Neural cell (in vitro differentiated cells): ENCODE data around the gene OSBPL2. TPM values are rescaled to one million over a fixed set of nuclear protein-coding genes. Genes with fewer than 3 reads are reported as not detected.

ENCODE experiments used
- H2AFZ ChIP-seq: fragments of 200-600, 300-800 bp; sonication (generic), shearing (Covaris generic); 2 replicates; pipeline ENCODE4 v1.6.0; 2014; ENCODE audit warnings: low read depth, mild to moderate bottlenecking, antibody characterized with exemption, low read length, moderate library complexity
- H3F3A ChIP-seq: fragments of 200-600 bp; shearing (Covaris generic); 2 replicates; pipeline ENCODE4 v1.6.1; 2016; ENCODE audit warnings: mild to moderate bottlenecking, moderate library complexity, mixed read lengths, antibody characterized with exemption, low read length; ENCODE audit not compliant: insufficient read depth, poor library complexity, severe bottlenecking
- H3K27ac ChIP-seq: fragments of 200-600, 300-800 bp; sonication (generic), shearing (Covaris generic); 2 replicates; pipeline ENCODE4 v1.5.1; 2014; ENCODE audit warnings: mild to moderate bottlenecking, low read length, moderate library complexity
- H3K27me3 ChIP-seq: fragments of 300-800, 200-600 bp; sonication (generic), shearing (Covaris generic); 2 replicates; pipeline ENCODE4 v1.6.0; 2014; ENCODE audit warnings: mild to moderate bottlenecking, low read depth, low read length, moderate library complexity; ENCODE audit not compliant: insufficient read depth
- H3K36me3 ChIP-seq: fragments of 300-800, 200-600 bp; sonication (generic), shearing (Covaris generic); 2 replicates; pipeline ENCODE4 v1.5.1; 2014; ENCODE audit warnings: mild to moderate bottlenecking, antibody characterized with exemption, low read length, moderate library complexity; ENCODE audit not compliant: insufficient read depth
- H3K4me2 ChIP-seq: fragments of 300-800, 200-600 bp; sonication (generic), shearing (Covaris generic); 2 replicates; pipeline ENCODE4 v1.6.0; 2014; ENCODE audit warnings: mild to moderate bottlenecking, low read length
- H3K4me3 ChIP-seq: fragments of 300-800, 200-600 bp; sonication (generic), shearing (Covaris generic); 2 replicates; pipeline ENCODE4 v1.5.1; 2014; ENCODE audit warnings: mild to moderate bottlenecking, low read length, moderate library complexity
- H3K79me2 ChIP-seq: fragments of 200-600 bp; shearing (Covaris generic); replicated peaks from 2 replicates; pipeline ENCODE4 v1.6.0; 2014; ENCODE audit warnings: mild to moderate bottlenecking, low read length, moderate library complexity; ENCODE audit not compliant: insufficient read depth
- H3K9ac ChIP-seq: fragments of 300-800, 200-600 bp; sonication (generic), shearing (Covaris generic); 2 replicates; pipeline ENCODE4 v1.6.1; 2016; ENCODE audit warnings: mild to moderate bottlenecking, low read length, mixed read lengths
- H3K9me2 ChIP-seq: fragments of 200-600 bp; shearing (Covaris generic); 2 replicates; pipeline ENCODE4 v1.6.1; 2016; ENCODE audit warnings: mild to moderate bottlenecking, low read length, mixed read lengths; ENCODE audit not compliant: insufficient read depth
- H3K9me3 ChIP-seq: fragments of 200-600, 300-800 bp; sonication (generic), shearing (Covaris generic); 2 replicates; pipeline ENCODE4 v1.6.1; 2016; ENCODE audit warnings: mild to moderate bottlenecking, mixed run types, low read length, moderate library complexity, mixed read lengths
- H4K20me1 ChIP-seq: fragments of 200-600 bp; shearing (Covaris generic); 2 replicates; pipeline ENCODE4 v1.6.1; 2016; ENCODE audit warnings: mild to moderate bottlenecking, mixed run types; ENCODE audit not compliant: insufficient read depth
- EP300 ChIP-seq: fragments of 450-650 bp; conservative IDR thresholded peaks from 2 replicates; pipeline ENCODE4 v1.6.1; 2014; ENCODE audit warnings: antibody characterized with exemption, mild to moderate bottlenecking, moderate library complexity; ENCODE audit not compliant: poor library complexity, severe bottlenecking
- EZH2 ChIP-seq: fragments of 200-600, 300-800 bp; shearing (Covaris generic), sonication (generic); IDR thresholded peaks from 2 replicates; pipeline ENCODE4 v1.6.1; 2014; ENCODE audit warnings: antibody characterized with exemption, low read length, borderline replicate concordance, mild to moderate bottlenecking; ENCODE audit not compliant: insufficient read depth, poor library complexity, severe bottlenecking
- MXI1 ChIP-seq: fragments of 450-650 bp; conservative IDR thresholded peaks from 2 replicates; pipeline ENCODE4 v1.6.1; 2014; ENCODE audit warnings: antibody characterized with exemption, mild to moderate bottlenecking; ENCODE audit not compliant: poor library complexity, severe bottlenecking
- POLR2AphosphoS5 ChIP-seq: IDR thresholded peaks from 2 replicates; pipeline ENCODE4 v1.6.1; 2012
- RAD21 ChIP-seq: fragments of 450-650 bp; conservative IDR thresholded peaks from 2 replicates; pipeline ENCODE4 v1.6.1; 2014; ENCODE audit warnings: antibody characterized with exemption, mild to moderate bottlenecking, moderate library complexity
- SMC3 ChIP-seq: fragments of 450-650 bp; conservative IDR thresholded peaks from 2 replicates; pipeline ENCODE4 v1.6.1; 2014; ENCODE audit warnings: antibody characterized with exemption, mild to moderate bottlenecking, moderate library complexity; ENCODE audit not compliant: poor library complexity
- TAF1 ChIP-seq: IDR thresholded peaks from 2 replicates; pipeline ENCODE4 v1.6.1; 2012; ENCODE audit warnings: low read depth
- polyA plus RNA-seq: library from polyadenylated mRNA; depleted of rRNA; stranded (reverse); fragments of >200 nt; gene quantifications from 2 replicates; pipeline ENCODE4 v1.2.3, GENCODE V29; 2014
- TF ChIP-seq, protein P1 (sequence below): IDR thresholded peaks from 2 replicates; pipeline ENCODE4 v1.6.1; 2012; ENCODE audit warnings: borderline replicate concordance
- TF ChIP-seq, protein P2 (sequence below): fragments of 450-650 bp; IDR thresholded peaks from 2 replicates; pipeline ENCODE4 v1.5.1; 2014; ENCODE audit warnings: antibody characterized with exemption, mild to moderate bottlenecking, moderate library complexity; ENCODE audit not compliant: poor library complexity, severe bottlenecking

Gene OSBPL2
- polyA plus RNA-seq, 1 donor from 2014 or later = 41.5 TPM

DNA sequence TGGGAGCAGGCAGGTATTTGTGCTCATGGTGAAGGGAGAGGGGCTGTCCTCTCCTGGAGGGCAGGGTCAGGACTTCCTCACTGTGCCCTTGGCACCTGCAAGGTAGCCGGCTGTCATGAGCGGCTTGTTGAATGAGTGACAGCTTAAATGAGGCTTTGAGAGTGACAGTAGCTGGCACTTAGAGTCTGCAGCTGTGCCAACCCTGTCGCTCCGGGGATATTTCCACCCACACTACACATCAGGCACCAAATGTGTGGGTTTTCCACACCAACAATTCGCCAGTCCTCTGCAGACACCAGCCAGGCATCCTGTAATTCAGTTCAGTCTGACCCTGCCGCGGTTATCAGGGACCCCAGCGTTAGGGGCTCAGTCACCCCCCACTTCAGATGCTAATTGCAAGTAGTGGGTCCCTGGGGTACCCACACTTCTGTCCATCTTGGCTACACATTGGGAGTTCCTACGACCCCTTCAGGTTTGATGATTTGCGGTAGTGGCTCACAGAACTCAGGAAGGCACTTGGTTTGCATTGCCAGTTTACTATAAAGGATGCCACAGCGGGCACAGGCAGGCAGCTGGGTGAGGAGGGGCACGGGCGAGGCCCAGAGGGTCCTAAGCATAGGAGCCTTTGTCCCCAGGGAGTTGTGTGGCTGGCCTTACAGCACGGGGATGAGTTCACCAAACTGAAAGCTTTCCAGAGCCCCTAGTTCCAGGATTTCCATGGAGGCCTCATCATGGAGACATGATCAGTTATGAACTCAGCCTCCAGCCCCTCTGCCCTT lies 46.4 kb upstream of the OSBPL2 start:
- H4K20me1 ChIP-seq = no peaks in the 10 kb centered on the region
- no peak overlapping the region for H3K27ac ChIP-seq
- no peak overlapping the region for H2AFZ ChIP-seq
- peaks cover 8% of the 10 kb centered on the region for H3K79me2 ChIP-seq
- H3K27me3 ChIP-seq = no peaks in the 10 kb centered on the region
- no peak for TF ChIP-seq EP300
- TF ChIP-seq, protein P1, sequence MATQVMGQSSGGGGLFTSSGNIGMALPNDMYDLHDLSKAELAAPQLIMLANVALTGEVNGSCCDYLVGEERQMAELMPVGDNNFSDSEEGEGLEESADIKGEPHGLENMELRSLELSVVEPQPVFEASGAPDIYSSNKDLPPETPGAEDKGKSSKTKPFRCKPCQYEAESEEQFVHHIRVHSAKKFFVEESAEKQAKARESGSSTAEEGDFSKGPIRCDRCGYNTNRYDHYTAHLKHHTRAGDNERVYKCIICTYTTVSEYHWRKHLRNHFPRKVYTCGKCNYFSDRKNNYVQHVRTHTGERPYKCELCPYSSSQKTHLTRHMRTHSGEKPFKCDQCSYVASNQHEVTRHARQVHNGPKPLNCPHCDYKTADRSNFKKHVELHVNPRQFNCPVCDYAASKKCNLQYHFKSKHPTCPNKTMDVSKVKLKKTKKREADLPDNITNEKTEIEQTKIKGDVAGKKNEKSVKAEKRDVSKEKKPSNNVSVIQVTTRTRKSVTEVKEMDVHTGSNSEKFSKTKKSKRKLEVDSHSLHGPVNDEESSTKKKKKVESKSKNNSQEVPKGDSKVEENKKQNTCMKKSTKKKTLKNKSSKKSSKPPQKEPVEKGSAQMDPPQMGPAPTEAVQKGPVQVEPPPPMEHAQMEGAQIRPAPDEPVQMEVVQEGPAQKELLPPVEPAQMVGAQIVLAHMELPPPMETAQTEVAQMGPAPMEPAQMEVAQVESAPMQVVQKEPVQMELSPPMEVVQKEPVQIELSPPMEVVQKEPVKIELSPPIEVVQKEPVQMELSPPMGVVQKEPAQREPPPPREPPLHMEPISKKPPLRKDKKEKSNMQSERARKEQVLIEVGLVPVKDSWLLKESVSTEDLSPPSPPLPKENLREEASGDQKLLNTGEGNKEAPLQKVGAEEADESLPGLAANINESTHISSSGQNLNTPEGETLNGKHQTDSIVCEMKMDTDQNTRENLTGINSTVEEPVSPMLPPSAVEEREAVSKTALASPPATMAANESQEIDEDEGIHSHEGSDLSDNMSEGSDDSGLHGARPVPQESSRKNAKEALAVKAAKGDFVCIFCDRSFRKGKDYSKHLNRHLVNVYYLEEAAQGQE = no peak
- no peak for TF ChIP-seq RAD21
- TF ChIP-seq EZH2 = no peak
- TF ChIP-seq MXI1 = no peak
- TF ChIP-seq SMC3 = no peak
- TF ChIP-seq TAF1 = no peak
- TF ChIP-seq POLR2AphosphoS5 = no peak
- TF ChIP-seq, protein P2, sequence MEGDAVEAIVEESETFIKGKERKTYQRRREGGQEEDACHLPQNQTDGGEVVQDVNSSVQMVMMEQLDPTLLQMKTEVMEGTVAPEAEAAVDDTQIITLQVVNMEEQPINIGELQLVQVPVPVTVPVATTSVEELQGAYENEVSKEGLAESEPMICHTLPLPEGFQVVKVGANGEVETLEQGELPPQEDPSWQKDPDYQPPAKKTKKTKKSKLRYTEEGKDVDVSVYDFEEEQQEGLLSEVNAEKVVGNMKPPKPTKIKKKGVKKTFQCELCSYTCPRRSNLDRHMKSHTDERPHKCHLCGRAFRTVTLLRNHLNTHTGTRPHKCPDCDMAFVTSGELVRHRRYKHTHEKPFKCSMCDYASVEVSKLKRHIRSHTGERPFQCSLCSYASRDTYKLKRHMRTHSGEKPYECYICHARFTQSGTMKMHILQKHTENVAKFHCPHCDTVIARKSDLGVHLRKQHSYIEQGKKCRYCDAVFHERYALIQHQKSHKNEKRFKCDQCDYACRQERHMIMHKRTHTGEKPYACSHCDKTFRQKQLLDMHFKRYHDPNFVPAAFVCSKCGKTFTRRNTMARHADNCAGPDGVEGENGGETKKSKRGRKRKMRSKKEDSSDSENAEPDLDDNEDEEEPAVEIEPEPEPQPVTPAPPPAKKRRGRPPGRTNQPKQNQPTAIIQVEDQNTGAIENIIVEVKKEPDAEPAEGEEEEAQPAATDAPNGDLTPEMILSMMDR = no peak
- no peak overlapping the region for H3K9ac ChIP-seq
- no peaks in the 10 kb centered on the region for H3K9me3 ChIP-seq
- H3K4me3 ChIP-seq = no peak overlapping the region
- H3F3A ChIP-seq = no peaks in the 10 kb centered on the region
- no peak overlapping the region for H3K4me2 ChIP-seq
- no peaks in the 10 kb centered on the region for H3K9me2 ChIP-seq
- no peaks in the 10 kb centered on the region for H3K36me3 ChIP-seq

- H3K27ac ChIP-seq = no peak overlapping the region
- TF ChIP-seq RAD21 = no peak
- TF ChIP-seq, protein P2 = no peak
- no peak for TF ChIP-seq EZH2
- TF ChIP-seq, protein P1 = no peak
- no peak for TF ChIP-seq TAF1
- no peak for TF ChIP-seq EP300
- TF ChIP-seq MXI1 = no peak
- TF ChIP-seq POLR2AphosphoS5 = no peak
Observed at GRCh38 chr20:62192635-62193034, 45.7 kb upstream of the OSBPL2 start.

More at GRCh38 chr20:62192635-62193034, 45.7 kb upstream of the OSBPL2 start:
- Histone ChIP-seq H3K4me2 (no peak overlapping the region), H3F3A (no peaks in the 10 kb centered on the region), H3K36me3 (no peaks in the 10 kb centered on the region), H2AFZ (no peak overlapping the region), H3K79me2 (peaks cover 1% of the 10 kb centered on the region), H3K4me3 (no peak overlapping the region), H3K9ac (no peak overlapping the region), H3K27me3 (no peaks in the 10 kb centered on the region), H4K20me1 (no peaks in the 10 kb centered on the region), H3K9me3 (no peaks in the 10 kb centered on the region), H3K9me2 (no peaks in the 10 kb centered on the region)
